Adrenal gland (tissue), 5 donors: ENCODE measurements around the gene ATP9B.

Experiments
- CTCF ChIP-seq, 6 experiments: fragments of 450-650 bp in 4 of 6; fragments of 200-600 bp in 2 of 6; sonication (generic) in 1 of 6; IDR thresholded peaks; 1 replicate in 5 of 6; 2 replicates in 1 of 6; pipeline versions ENCODE4 v1.5.1 to v1.8.0; 2016 to 2021; ENCODE audit warnings: antibody characterized with exemption in 6 of 6, mild to moderate bottlenecking in 2 of 6, moderate library complexity in 1 of 6
- POLR2A ChIP-seq, 2 donors: fragments of 450-650 bp; IDR thresholded peaks; one replicate each; pipeline ENCODE4 v1.6.1; 2017; ENCODE audit warnings: antibody characterized with exemption in 2 of 2, mild to moderate bottlenecking in 2 of 2, moderate library complexity in 1 of 2
- donor health status: DM: no; HTN: no; CAD: no.

DNA sequence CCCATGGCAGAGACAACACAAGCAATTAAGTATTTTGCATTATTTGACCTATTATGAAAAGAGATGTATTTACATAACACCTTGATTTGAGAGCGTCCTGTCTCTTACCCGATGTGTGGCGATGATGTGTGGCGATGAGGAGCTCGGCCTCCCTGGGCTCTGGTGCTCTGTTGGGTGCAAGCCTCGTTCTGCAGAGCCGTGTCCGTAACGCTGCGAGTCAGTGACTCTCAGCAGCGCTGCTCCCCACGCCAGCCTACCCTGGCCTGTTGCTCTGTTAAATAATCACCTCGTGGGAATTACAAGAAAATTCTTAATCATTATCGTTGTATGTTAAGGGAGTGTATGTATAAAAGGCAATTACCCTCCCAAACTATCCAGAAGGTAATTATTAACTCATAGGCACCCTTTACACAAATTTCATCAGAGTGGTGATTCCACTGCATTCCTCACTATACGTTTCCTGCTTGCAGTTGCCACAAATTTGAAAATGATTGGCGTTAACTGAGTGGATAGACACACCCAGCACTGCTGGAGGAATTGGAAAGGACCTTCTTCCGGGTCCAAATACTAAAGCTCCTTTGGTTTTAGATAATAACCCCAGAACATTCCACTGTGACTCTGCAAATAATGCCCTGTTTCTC lies 274.5 kb downstream of the ATP9B start:
- TF ChIP-seq POLR2A (IDR thresholded peaks at IDR 0.05), result no peak
- TF ChIP-seq CTCF (IDR thresholded peaks at IDR 0.05), result no peak
